H1 (cell line): ENCODE results near the gene ATP5ME. TPM values are rescaled to one million over a fixed set of nuclear protein-coding genes. Genes with fewer than 3 reads are reported as not detected.
A peak's percentile ranks its signal among the peaks of the same experiment; 100 is the strongest.

ENCODE experiments used
- CTCF ChIA-PET: fragments of 300-600 bp; sonication (Branson Sonifier 250); formaldehyde crosslinking; loops from one replicate; lab custom pipeline; 2021; ENCODE audit not compliant: partially characterized antibody; lab: Charles Lee
- POLR2A ChIA-PET: fragments of 300-600 bp; sonication (Branson Sonifier 250); formaldehyde crosslinking; loops from one replicate; lab custom pipeline; 2021; ENCODE audit warnings: inconsistent platforms; ENCODE audit not compliant: partially characterized antibody; lab: Charles Lee
- DNase-seq, 2 experiments: peaks; one replicate each; pipeline versions ENCODE4 v3.0.0 to v3.0.0-alpha.2; 2010 to 2022; ENCODE audit warnings: low spot score in 2 of 2, low read depth in 1 of 2, mixed read lengths in 1 of 2
- FAIRE-seq: peaks from 2 replicates; lab custom pipeline; 2011; peaks lifted over from hg19 to GRCh38; lab: Jason Lieb, UNC
- H2AFZ ChIP-seq: 2 replicates; pipeline ENCODE4 v1.8.1; 2012; ENCODE audit warnings: low read length, inconsistent platforms
- H2AK5ac ChIP-seq: 2 replicates; pipeline ENCODE4 v1.6.1; 2013; ENCODE audit warnings: low read depth, low read length
- H2BK120ac ChIP-seq: replicated peaks from 2 replicates; pipeline ENCODE3; 2013; ENCODE audit warnings: low read depth, low read length, inconsistent platforms
- H2BK12ac ChIP-seq: 2 replicates; pipeline ENCODE4 v1.6.1; 2013; ENCODE audit warnings: low read depth, low read length
- H2BK15ac ChIP-seq: 2 replicates; pipeline ENCODE4 v1.6.1; 2013; ENCODE audit warnings: low read length
- H2BK20ac ChIP-seq: 2 replicates; pipeline ENCODE4 v1.6.1; 2013; ENCODE audit warnings: low read length
- H2BK5ac ChIP-seq: 2 replicates; pipeline ENCODE4 v1.6.1; 2013; ENCODE audit warnings: low read depth, low read length
- H3K14ac ChIP-seq: 2 replicates; pipeline ENCODE4 v1.6.1; 2013; ENCODE audit warnings: inconsistent platforms; ENCODE audit not compliant: insufficient read length
- H3K18ac ChIP-seq: 2 replicates; pipeline ENCODE4 v1.6.1; 2013; ENCODE audit warnings: low read length; ENCODE audit errors: extremely low read depth
- H3K23ac ChIP-seq: 2 replicates; pipeline ENCODE4 v1.6.1; 2013; ENCODE audit warnings: inconsistent platforms; ENCODE audit not compliant: insufficient read length
- H3K23me2 ChIP-seq: 2 replicates; pipeline ENCODE4 v1.6.1; 2013; ENCODE audit warnings: low read depth, low read length
- H3K27ac ChIP-seq: 2 replicates; pipeline ENCODE4 v1.6.1; 2011; ENCODE audit warnings: low read depth, low read length, inconsistent platforms
- H3K27me3 ChIP-seq, 4 experiments: replicated peaks in 1 of 4; 1 replicate in 1 of 4; 2 replicates in 3 of 4; pipeline versions ENCODE4 v1.6.1 to v1.8.1; 2011 to 2013; ENCODE audit warnings: low read length in 3 of 4, mild to moderate bottlenecking in 3 of 4, inconsistent platforms in 2 of 4, mixed read lengths in 2 of 4, moderate library complexity in 1 of 4; ENCODE audit not compliant: control insufficient read depth in 3 of 4, insufficient read depth in 3 of 4; ENCODE audit errors: extremely low read depth in 1 of 4
- H3K36me3 ChIP-seq, 4 experiments: 2 replicates each; pipeline versions ENCODE4 v1.6.1 to v1.8.1; 2011 to 2013; ENCODE audit warnings: mild to moderate bottlenecking in 4 of 4, low read length in 3 of 4, moderate library complexity in 2 of 4, control low read depth in 1 of 4, inconsistent platforms in 1 of 4; ENCODE audit not compliant: insufficient read depth in 4 of 4, control insufficient read depth in 2 of 4
- H3K4ac ChIP-seq: replicated peaks from 2 replicates; pipeline ENCODE3; 2013; ENCODE audit warnings: low read length, low read depth, mixed read lengths, inconsistent platforms; ENCODE audit not compliant: insufficient read length
- H3K4me1 ChIP-seq, 4 experiments: replicated peaks in 1 of 4; 1 replicate in 1 of 4; 2 replicates in 3 of 4; pipeline versions ENCODE4 v1.6.1 to v1.8.1; 2011 to 2013; ENCODE audit warnings: low read length in 3 of 4, inconsistent platforms in 2 of 4, mixed read lengths in 1 of 4; ENCODE audit not compliant: insufficient read depth in 4 of 4, control insufficient read depth in 3 of 4
- H3K4me2 ChIP-seq, 2 experiments: 2 replicates each; pipeline versions ENCODE4 v1.6.1 to v1.8.1; 2011 to 2013; ENCODE audit warnings: low read depth in 2 of 2, low read length in 2 of 2, control low read depth in 1 of 2, inconsistent platforms in 1 of 2, mild to moderate bottlenecking in 1 of 2; ENCODE audit not compliant: insufficient read depth in 1 of 2
- H3K4me3 ChIP-seq, 4 experiments: fragments of 200-600, 300-600 bp in 1 of 4; sonication (generic), shearing (Covaris generic), sonication (Bioruptor Twin) in 1 of 4; 2 replicates each; pipeline versions ENCODE4 v1.5.1 to v1.8.1; 2011 to 2016; ENCODE audit warnings: low read length in 4 of 4, low read depth in 3 of 4, control low read depth in 2 of 4, inconsistent platforms in 2 of 4, mild to moderate bottlenecking in 2 of 4, mixed read lengths in 1 of 4, moderate library complexity in 1 of 4; ENCODE audit not compliant: insufficient read depth in 2 of 4; ENCODE audit errors: extremely low read depth in 1 of 4
- H3K56ac ChIP-seq: replicated peaks from 2 replicates; pipeline ENCODE3; 2013; ENCODE audit warnings: low read depth, mild to moderate bottlenecking, mixed read lengths, low read length, inconsistent platforms; ENCODE audit not compliant: insufficient read length
- H3K79me1 ChIP-seq: 2 replicates; pipeline ENCODE4 v1.6.1; 2013; ENCODE audit warnings: low read depth, low read length, control low read depth
- H3K79me2 ChIP-seq, 2 experiments: 2 replicates each; pipeline versions ENCODE4 v1.6.1 to v1.8.1; 2012 to 2013; ENCODE audit warnings: low read length in 2 of 2, mild to moderate bottlenecking in 2 of 2, inconsistent platforms in 1 of 2; ENCODE audit not compliant: insufficient read depth in 2 of 2, control insufficient read depth in 1 of 2
- H3K9ac ChIP-seq, 4 experiments: replicated peaks in 1 of 4; 1 replicate in 1 of 4; 2 replicates in 3 of 4; pipeline versions ENCODE4 v1.6.1 to v1.8.1; 2011 to 2013; ENCODE audit warnings: low read depth in 3 of 4, low read length in 3 of 4, control low read depth in 2 of 4, mild to moderate bottlenecking in 2 of 4, moderate library complexity in 2 of 4, inconsistent platforms in 1 of 4; ENCODE audit errors: extremely low read depth in 1 of 4
- H3K9me3 ChIP-seq, 2 experiments: 2 replicates each; pipeline versions ENCODE4 v1.6.1 to v1.8.1; 2012 to 2013; ENCODE audit warnings: mild to moderate bottlenecking in 2 of 2, moderate library complexity in 2 of 2, control low read depth in 1 of 2, inconsistent platforms in 1 of 2, low read depth in 1 of 2, low read length in 1 of 2, mixed read lengths in 1 of 2; ENCODE audit not compliant: insufficient read depth in 2 of 2
- H4K20me1 ChIP-seq, 2 experiments: replicated peaks in 1 of 2; 2 replicates each; pipeline versions ENCODE3 to v1.8.1; 2011 to 2013; ENCODE audit warnings: inconsistent platforms in 2 of 2, low read length in 2 of 2, mild to moderate bottlenecking in 1 of 2; ENCODE audit not compliant: insufficient read depth in 2 of 2, control insufficient read depth in 1 of 2
- H4K5ac ChIP-seq: 2 replicates; pipeline ENCODE4 v1.6.1; 2013; ENCODE audit warnings: low read length, low read depth, mixed read lengths, inconsistent platforms; ENCODE audit not compliant: insufficient read length
- H4K8ac ChIP-seq: 2 replicates; pipeline ENCODE4 v1.8.0; 2013; ENCODE audit warnings: mild to moderate bottlenecking, moderate library complexity, low read length, inconsistent platforms; ENCODE audit not compliant: insufficient read depth; ENCODE audit errors: extremely low read depth
- H4K91ac ChIP-seq: replicated peaks from 2 replicates; pipeline ENCODE3; 2013; ENCODE audit warnings: low read length, mixed read lengths, inconsistent platforms; ENCODE audit not compliant: insufficient read length
- CEBPB ChIP-seq: IDR thresholded peaks from 2 replicates; pipeline ENCODE4 v1.6.1; 2012; ENCODE audit warnings: low read depth, low read length
- POLR2A ChIP-seq, 2 experiments: IDR thresholded peaks; 1 replicate in 1 of 2; 2 replicates in 1 of 2; pipeline ENCODE4 v1.6.1; 2011; ENCODE audit warnings: low read depth in 2 of 2, low read length in 2 of 2, mild to moderate bottlenecking in 2 of 2; ENCODE audit errors: control extremely low read depth in 1 of 2
- RXRA ChIP-seq: IDR thresholded peaks from 2 replicates; pipeline ENCODE4 v1.6.1; 2011; ENCODE audit warnings: low read depth, mild to moderate bottlenecking, low read length, moderate library complexity; ENCODE audit not compliant: insufficient read depth
- WGBS, 2 experiments: shearing (Covaris generic) in 1 of 2; methylation state at CpG; one replicate each; pipeline versions ENCODE4 v1.1.6 to v1.1.7; 2013 to 2015; ENCODE audit warnings: low lambda C conversion rate in 2 of 2, mixed read lengths in 2 of 2, inconsistent platforms in 1 of 2, low coverage in 1 of 2, missing lambda C conversion rate in 1 of 2; ENCODE audit not compliant: insufficient replicate concordance in 2 of 2, insufficient coverage in 1 of 2, insufficient read length in 1 of 2; ENCODE audit errors: extremely low coverage in 1 of 2, missing lambda C conversion rate in 1 of 2; 5-methylcytosine and 5-hydroxymethylcytosine counted together
- polyA plus RNA-seq, 7 experiments: library from polyadenylated mRNA; depleted of rRNA in 3 of 7; stranded (reverse) in 5 of 7; unstranded in 2 of 7; fragments of >200 nt in 5 of 7; fragments of 200-250 nt in 2 of 7; gene quantifications; 1 replicate in 5 of 7; 2 replicates in 1 of 7; 4 replicates in 1 of 7; pipeline versions ENCODE4 v1.2.1 to v1.2.3, GENCODE V29; 2011 to 2013; ENCODE audit warnings: missing spikeins in 2 of 7, mixed read lengths in 2 of 7
- total RNA-seq: library from RNA; stranded (reverse); fragmentation: NEBNext Ultra II Directional; extraction: Animal tissue kit (Norgen Biotek cat#: 25700); gene quantifications from 2 replicates; pipeline ENCODE4 v1.2.1, GENCODE V29; 2021
- TF ChIP-seq, protein P1 (sequence below): IDR thresholded peaks from 2 replicates; pipeline ENCODE4 v1.6.1; 2012; ENCODE audit warnings: inconsistent platforms

ATP5ME gene
- total and polyA plus RNA-seq, 2 of the 8 experiments (the other 6 are each of a cell fraction or from before 2014, with no cell fraction given): 375 to 450 TPM

DNA sequence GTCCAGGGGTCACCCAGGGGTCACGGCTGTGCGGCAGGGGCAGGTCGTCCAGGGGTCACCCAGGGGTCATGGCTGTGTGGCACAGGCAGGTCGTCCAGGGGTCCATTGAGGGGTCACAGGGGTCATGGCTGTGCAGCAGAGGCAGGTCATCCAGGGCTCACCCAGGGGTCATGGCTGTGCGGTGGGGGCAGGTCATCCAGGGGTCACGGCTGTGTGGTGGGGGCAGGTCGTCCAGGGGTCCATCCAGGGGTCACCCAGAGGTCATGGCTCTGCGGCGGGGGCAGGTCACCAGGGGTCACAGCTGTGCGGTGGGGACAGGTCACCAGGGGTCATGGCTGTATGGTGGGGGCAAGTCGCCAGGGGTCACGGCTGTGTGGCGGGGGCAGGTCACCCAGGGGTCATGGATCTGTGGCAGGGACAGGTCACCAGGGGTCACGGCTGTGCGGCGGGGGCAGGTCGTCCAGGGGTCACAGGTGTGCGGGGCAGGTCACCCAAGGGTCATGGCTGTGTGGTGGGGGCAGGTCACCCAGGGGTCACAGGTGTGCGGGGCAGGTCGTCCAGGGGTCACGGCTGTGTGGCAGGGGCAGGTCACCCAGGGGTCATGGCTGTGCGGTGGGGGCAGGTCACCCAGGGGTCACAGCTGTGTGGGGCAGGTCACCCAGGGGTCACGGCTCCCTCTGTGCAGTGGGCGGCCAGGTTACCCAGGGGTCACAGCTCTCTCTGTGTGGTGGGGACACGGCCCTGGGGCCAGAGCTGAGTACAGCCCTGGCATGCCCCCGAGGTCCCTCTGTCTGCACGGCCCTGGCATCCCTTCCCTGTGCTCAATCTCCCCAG is 16.0 kb downstream of the ATP5ME start:
- no peak for TF ChIP-seq CEBPB
- TF ChIP-seq RXRA: peak; percentile 81; the same call in 1 of the 2 replicates
- no peak for TF ChIP-seq POLR2A (IDR thresholded peaks at IDR 0.05; ENCODE audit: control extremely low read depth in 1 of 2, low read depth in 2 of 2, low read length in 2 of 2)
- TF ChIP-seq, protein P1, sequence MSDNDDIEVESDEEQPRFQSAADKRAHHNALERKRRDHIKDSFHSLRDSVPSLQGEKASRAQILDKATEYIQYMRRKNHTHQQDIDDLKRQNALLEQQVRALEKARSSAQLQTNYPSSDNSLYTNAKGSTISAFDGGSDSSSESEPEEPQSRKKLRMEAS: no peak
- Histone ChIP-seq H3K4me2 (no peak overlapping the region), H3K23ac (no peak overlapping the region), H4K91ac (no peak overlapping the region), H3K9me3 (no peaks in the 10 kb centered on the region), H3K27ac (no peak overlapping the region), H3K79me2 (no peaks in the 10 kb centered on the region), H2BK120ac (no peak overlapping the region), H4K5ac (no peak overlapping the region), H3K14ac (no peak overlapping the region), H3K23me2 (peaks cover 4% of the 10 kb centered on the region; the same call in 1 of the 2 replicates), H2BK15ac (no peak overlapping the region), H2BK5ac (no peak overlapping the region), H3K4me1 (no peaks in the 10 kb centered on the region), H2AFZ (no peak overlapping the region), H3K4me3 (no peak overlapping the region), H3K27me3 (peaks cover 0 to 8% (median 0%) of the 10 kb centered on the region in 4 experiments; a peak in 2 of 7 replicates), H4K8ac (no peak overlapping the region), H4K20me1 (peaks cover 0 to 22% of the 10 kb centered on the region in 2 experiments), H3K4ac (no peak overlapping the region), H3K79me1 (no peaks in the 10 kb centered on the region), H3K56ac (no peak overlapping the region), H3K9ac (no peak overlapping the region), H2BK12ac (no peak overlapping the region), H3K36me3 (no peaks in the 10 kb centered on the region; a peak in 1 of 8 replicates), H2BK20ac (no peak overlapping the region), H2AK5ac (no peak overlapping the region), H3K18ac (no peak overlapping the region)
- FAIRE-seq (no peak), DNase-seq (no peak)
- ChIA-PET CTCF (interaction anchor here (0.6 to 1.0 kb wide), 3 partner anchors 16 to 69 kb away, joined by 3 read pairs; partner anchors contain the start of genes ATP5ME and MYL5), POLR2A (interaction anchor here (0.6 to 1.4 kb wide), 6 partner anchors 9 to 396 kb away, joined by 3 to 7 read pairs (median 4); partner anchors contain the start of genes ATP5ME and MYL5)
- WGBS, 2 experiments: 87% methylated on average over 13 of the region's 27 CpGs; no CpG with 5 or more reads in 1 of the 2 experiments
